H9 (cell line): ENCODE data around the gene ZNF300. TPM values are rescaled to one million over a fixed set of nuclear protein-coding genes. Genes with fewer than 3 reads are reported as not detected.
"Not testable (repeated sequence)": the region's sequence is repeated elsewhere in the genome, so short reads cannot be mapped to it uniquely, and the experiment has no call there.

ENCODE experiments used
- DNase-seq: peaks from one replicate; pipeline ENCODE4 v3.0.0-alpha.2; 2017
- H2AFZ ChIP-seq: one replicate; pipeline ENCODE4 v1.6.1; 2013; ENCODE audit warnings: mild to moderate bottlenecking, low read length, control low read depth, moderate library complexity
- H2AK5ac ChIP-seq: 2 replicates; pipeline ENCODE4 v1.6.1; 2013; ENCODE audit warnings: low read length, control low read depth, mixed read lengths; ENCODE audit not compliant: insufficient read length
- H2BK120ac ChIP-seq: one replicate; pipeline ENCODE4 v1.6.1; 2013; ENCODE audit warnings: low read depth, mild to moderate bottlenecking, low read length, control low read depth, inconsistent platforms; ENCODE audit not compliant: poor library complexity, severe bottlenecking
- H2BK12ac ChIP-seq: 2 replicates; pipeline ENCODE4 v1.6.1; 2013; ENCODE audit warnings: low read length, control low read depth, mixed read lengths, low read depth; ENCODE audit not compliant: insufficient read length
- H2BK15ac ChIP-seq: 2 replicates; pipeline ENCODE4 v1.6.1; 2013; ENCODE audit warnings: low read depth, low read length, control low read depth
- H2BK20ac ChIP-seq: one replicate; pipeline ENCODE4 v1.6.1; 2013; ENCODE audit warnings: low read depth, mild to moderate bottlenecking, low read length, control low read depth, inconsistent platforms; ENCODE audit not compliant: poor library complexity, severe bottlenecking
- H2BK5ac ChIP-seq: 2 replicates; pipeline ENCODE4 v1.6.1; 2013; ENCODE audit warnings: low read length, control low read depth, mixed read lengths; ENCODE audit not compliant: insufficient read length
- H3K14ac ChIP-seq: 2 replicates; pipeline ENCODE4 v1.6.1; 2013; ENCODE audit warnings: low read length, control low read depth; ENCODE audit not compliant: insufficient read depth
- H3K18ac ChIP-seq: 2 replicates; pipeline ENCODE4 v1.6.1; 2013; ENCODE audit warnings: low read depth, mild to moderate bottlenecking, mixed read lengths, low read length, control low read depth; ENCODE audit not compliant: insufficient read length
- H3K23ac ChIP-seq: 2 replicates; pipeline ENCODE4 v1.6.1; 2013; ENCODE audit warnings: low read length, control low read depth, mixed read lengths, low read depth; ENCODE audit not compliant: insufficient read length
- H3K23me2 ChIP-seq: 2 replicates; pipeline ENCODE4 v1.6.1; 2013; ENCODE audit warnings: low read depth, mild to moderate bottlenecking, mixed read lengths, low read length, control low read depth; ENCODE audit not compliant: insufficient read length, poor library complexity, severe bottlenecking
- H3K27ac ChIP-seq: 2 replicates; pipeline ENCODE4 v1.5.1; 2013; ENCODE audit warnings: low read length, control low read depth, mixed read lengths, low read depth; ENCODE audit not compliant: insufficient read length
- H3K27me3 ChIP-seq: 2 replicates; pipeline ENCODE4 v1.6.1; 2013; ENCODE audit warnings: low read length, control low read depth, inconsistent platforms; ENCODE audit not compliant: insufficient read depth
- H3K4ac ChIP-seq: 2 replicates; pipeline ENCODE4 v1.6.1; 2013; ENCODE audit warnings: low read depth, mild to moderate bottlenecking, control low read depth, inconsistent platforms, low read length, moderate library complexity
- H3K4me1 ChIP-seq: 2 replicates; pipeline ENCODE4 v1.6.1; 2013; ENCODE audit warnings: low read length, control low read depth, inconsistent platforms; ENCODE audit not compliant: insufficient read depth
- H3K4me2 ChIP-seq: 2 replicates; pipeline ENCODE4 v1.6.1; 2013; ENCODE audit warnings: low read length, control low read depth, mixed read lengths; ENCODE audit not compliant: insufficient read length, insufficient read depth
- H3K56ac ChIP-seq: 2 replicates; pipeline ENCODE4 v1.6.1; 2013; ENCODE audit warnings: low read depth, mild to moderate bottlenecking, mixed read lengths, low read length, control low read depth; ENCODE audit not compliant: insufficient read length
- H3K79me1 ChIP-seq: 2 replicates; pipeline ENCODE4 v1.6.1; 2013; ENCODE audit warnings: low read depth, mild to moderate bottlenecking, moderate library complexity, low read length, control low read depth, inconsistent platforms; ENCODE audit not compliant: insufficient read depth, poor library complexity, severe bottlenecking
- H3K79me2 ChIP-seq: 2 replicates; pipeline ENCODE4 v1.6.1; 2013; ENCODE audit warnings: low read length, control low read depth, inconsistent platforms; ENCODE audit not compliant: insufficient read depth
- H3K9ac ChIP-seq: 2 replicates; pipeline ENCODE4 v1.6.1; 2013; ENCODE audit warnings: low read length, control low read depth, mixed read lengths; ENCODE audit not compliant: insufficient read length; ENCODE audit errors: extremely low read depth
- H3K9me3 ChIP-seq: one replicate; pipeline ENCODE4 v1.6.1; 2013; ENCODE audit warnings: low read depth, low read length, inconsistent platforms; ENCODE audit not compliant: control insufficient read depth
- H3T11ph ChIP-seq: one replicate; pipeline ENCODE4 v1.6.1; 2013; ENCODE audit warnings: mild to moderate bottlenecking, low read length, control low read depth, inconsistent platforms
- H4K20me1 ChIP-seq: one replicate; pipeline ENCODE4 v1.6.1; 2013; ENCODE audit not compliant: control insufficient read depth, insufficient read length, insufficient read depth
- H4K5ac ChIP-seq: 2 replicates; pipeline ENCODE4 v1.6.1; 2013; ENCODE audit warnings: low read depth, mild to moderate bottlenecking, mixed read lengths, low read length, control low read depth; ENCODE audit not compliant: insufficient read length
- H4K8ac ChIP-seq: replicated peaks from 2 replicates; pipeline ENCODE4 v1.6.1; 2013; ENCODE audit warnings: low read length, control low read depth, mixed read lengths, low read depth; ENCODE audit not compliant: insufficient read length
- H4K91ac ChIP-seq: 2 replicates; pipeline ENCODE4 v1.6.1; 2013; ENCODE audit warnings: low read depth, mild to moderate bottlenecking, moderate library complexity, mixed read lengths, low read length, control low read depth; ENCODE audit not compliant: insufficient read length
- H3K27ac Mint-ChIP-seq, 3 experiments: 2 replicates in 2 of 3; 3 replicates in 1 of 3; pipeline ENCODE4 v1.8.0; 2020 to 2021; ENCODE audit warnings: mixed read lengths in 3 of 3, mild to moderate bottlenecking in 1 of 3, moderate library complexity in 1 of 3
- H3K27me3 Mint-ChIP-seq: 2 replicates; pipeline ENCODE4 v1.8.0; 2021; ENCODE audit warnings: low read depth, mild to moderate bottlenecking, moderate library complexity, mixed read lengths
- H3K36me3 Mint-ChIP-seq, 3 experiments: 2 replicates in 2 of 3; 3 replicates in 1 of 3; pipeline ENCODE4 v1.8.0; 2020 to 2021; ENCODE audit warnings: low read depth in 3 of 3, mixed read lengths in 3 of 3; ENCODE audit not compliant: insufficient read depth in 1 of 3
- H3K4me1 Mint-ChIP-seq, 2 experiments: 2 replicates each; pipeline ENCODE4 v1.8.0; 2020; ENCODE audit warnings: mixed read lengths in 2 of 2
- H3K4me3 Mint-ChIP-seq, 2 experiments: 2 replicates in 1 of 2; 3 replicates in 1 of 2; pipeline ENCODE4 v1.8.0; 2020 to 2021; ENCODE audit warnings: mild to moderate bottlenecking in 2 of 2, mixed read lengths in 2 of 2, moderate library complexity in 1 of 2
- H3K9me3 Mint-ChIP-seq, 2 experiments: 2 replicates in 1 of 2; 3 replicates in 1 of 2; pipeline ENCODE4 v1.8.0; 2020; ENCODE audit warnings: mild to moderate bottlenecking in 2 of 2, mixed read lengths in 2 of 2, moderate library complexity in 1 of 2
- WGBS: extraction: QIAGEN DNeasy Blood & Tissue Kit; methylation state at CpG from one replicate; pipeline ENCODE4 v1.1.7; 2013; ENCODE audit warnings: missing lambda C conversion rate, low lambda C conversion rate, mixed read lengths; ENCODE audit not compliant: insufficient read length; ENCODE audit errors: extremely low coverage; 5-methylcytosine and 5-hydroxymethylcytosine counted together
- total RNA-seq: library from RNA; stranded (reverse); gene quantifications from 2 replicates; pipeline ENCODE4 v1.2.1, GENCODE V29; 2021
- TF ChIP-seq, protein P1 (sequence below): fragments of 200-600 bp; sonication (generic); conservative IDR thresholded peaks from 3 replicates; pipeline ENCODE4 v1.8.0; 2021; ENCODE audit warnings: antibody characterized with exemption, mild to moderate bottlenecking

The ZNF300 gene
- total RNA-seq, 1 experiment from 2014 or later = 7.7 TPM

DNA sequence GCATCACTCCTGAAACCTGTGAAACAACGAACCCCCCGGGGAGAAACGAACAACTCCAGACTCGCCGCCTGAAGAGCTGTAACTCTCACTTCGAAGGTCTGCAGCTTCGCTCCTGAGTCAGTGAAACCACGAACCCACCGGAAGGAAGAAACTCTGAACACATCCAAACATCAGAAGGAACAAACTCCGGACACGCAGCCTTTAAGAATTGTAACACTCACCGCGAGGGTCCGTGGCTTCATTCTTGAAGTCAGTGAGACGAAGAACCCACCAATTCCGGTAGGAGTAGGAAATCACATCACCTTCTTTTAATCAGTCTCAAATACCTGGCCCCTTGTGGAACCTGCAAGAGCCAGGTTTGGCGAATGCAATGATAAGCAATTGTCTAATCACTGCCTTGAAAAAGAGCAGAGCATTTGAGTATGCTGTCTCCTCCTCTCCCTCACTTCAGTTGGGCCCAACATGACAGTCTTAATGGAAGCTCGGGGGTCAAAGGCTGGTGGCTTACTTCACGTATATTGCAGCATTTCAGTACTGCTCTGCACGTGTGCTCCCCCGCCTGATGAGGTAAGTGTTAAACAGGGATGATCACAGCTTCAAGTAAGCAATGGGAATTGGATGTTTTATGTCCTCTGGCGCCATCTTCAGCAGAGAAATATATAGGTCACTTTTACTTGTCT is 58.0 kb downstream of the ZNF300 start:
- Histone ChIP-seq H2BK12ac (no peak overlapping the region), H3K27me3 (no peaks in the 10 kb centered on the region), H4K8ac (no peak overlapping the region), H3K18ac (peak overlapping the region; percentile 28), H3K4me1 (no peaks in the 10 kb centered on the region), H3K14ac (no peak overlapping the region), H3K79me2 (no peaks in the 10 kb centered on the region), H4K91ac (no peak overlapping the region), H3K27ac (no peak overlapping the region), H3K4ac (no peak overlapping the region), H2AFZ (peak overlapping the region; percentile 66), H3T11ph (no peak overlapping the region), H4K5ac (no peak overlapping the region), H2BK120ac (no peak overlapping the region), H2BK20ac (no peak overlapping the region), H3K79me1 (no peaks in the 10 kb centered on the region), H2BK15ac (no peak overlapping the region), H3K4me2 (no peak overlapping the region), H4K20me1 (no peaks in the 10 kb centered on the region), H2BK5ac (no peak overlapping the region), H3K23me2 (no peaks in the 10 kb centered on the region), H3K23ac (no peak overlapping the region), H3K9ac (no peak overlapping the region), H3K56ac (no peak overlapping the region), H2AK5ac (no peak overlapping the region), H3K9me3 (no peaks in the 10 kb centered on the region)
- no CpG with 5 or more reads among the region's 22 CpGs for WGBS
- Mint-ChIP-seq H3K36me3 (peaks cover 0 to 3% (median 0%) of the 10 kb centered on the region in 3 experiments; a peak in 2 of 7 replicates), H3K4me1 (peaks cover 7 to 8% of the 10 kb centered on the region in 2 experiments), H3K27ac (no peak overlapping the region), H3K27me3 (peaks cover 10% of the 10 kb centered on the region), H3K4me3 (no peak overlapping the region), H3K9me3 (peaks cover 0 to 2% of the 10 kb centered on the region in 2 experiments; a peak in 2 of 5 replicates)
- DNase-seq = peak; percentile 69
- TF ChIP-seq, protein P1, sequence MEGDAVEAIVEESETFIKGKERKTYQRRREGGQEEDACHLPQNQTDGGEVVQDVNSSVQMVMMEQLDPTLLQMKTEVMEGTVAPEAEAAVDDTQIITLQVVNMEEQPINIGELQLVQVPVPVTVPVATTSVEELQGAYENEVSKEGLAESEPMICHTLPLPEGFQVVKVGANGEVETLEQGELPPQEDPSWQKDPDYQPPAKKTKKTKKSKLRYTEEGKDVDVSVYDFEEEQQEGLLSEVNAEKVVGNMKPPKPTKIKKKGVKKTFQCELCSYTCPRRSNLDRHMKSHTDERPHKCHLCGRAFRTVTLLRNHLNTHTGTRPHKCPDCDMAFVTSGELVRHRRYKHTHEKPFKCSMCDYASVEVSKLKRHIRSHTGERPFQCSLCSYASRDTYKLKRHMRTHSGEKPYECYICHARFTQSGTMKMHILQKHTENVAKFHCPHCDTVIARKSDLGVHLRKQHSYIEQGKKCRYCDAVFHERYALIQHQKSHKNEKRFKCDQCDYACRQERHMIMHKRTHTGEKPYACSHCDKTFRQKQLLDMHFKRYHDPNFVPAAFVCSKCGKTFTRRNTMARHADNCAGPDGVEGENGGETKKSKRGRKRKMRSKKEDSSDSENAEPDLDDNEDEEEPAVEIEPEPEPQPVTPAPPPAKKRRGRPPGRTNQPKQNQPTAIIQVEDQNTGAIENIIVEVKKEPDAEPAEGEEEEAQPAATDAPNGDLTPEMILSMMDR = peak; percentile 86

- H2BK12ac ChIP-seq, H4K5ac ChIP-seq, H4K8ac ChIP-seq, H2AK5ac ChIP-seq, H2BK15ac ChIP-seq, H3K23me2 ChIP-seq, H3K27ac ChIP-seq, H3K36me3 Mint-ChIP-seq, H3K4ac ChIP-seq, H4K91ac ChIP-seq, H3K4me2 ChIP-seq, H3K9me3 ChIP-seq, H3K27me3 ChIP-seq, H2BK120ac ChIP-seq, DNase-seq, H3K14ac ChIP-seq, H3T11ph ChIP-seq, H2BK20ac ChIP-seq, H3K79me1 ChIP-seq, H3K9ac ChIP-seq, H4K20me1 ChIP-seq, H3K9me3 Mint-ChIP-seq, H2BK5ac ChIP-seq, H3K79me2 ChIP-seq, H3K27ac Mint-ChIP-seq, H3K4me3 Mint-ChIP-seq, H3K4me1 Mint-ChIP-seq, H3K23ac ChIP-seq, H3K4me1 ChIP-seq, H3K56ac ChIP-seq: not testable (repeated sequence)
- WGBS = no CpG with 5 or more reads among the region's 3 CpGs
- H2AFZ ChIP-seq = peak within 1 kb of the TSS; percentile 66
- H3K27me3 Mint-ChIP-seq = peaks cover 13% of the 10 kb centered on the region
- H3K18ac ChIP-seq = peak within 1 kb of the TSS; percentile 28
Measured at GRCh38 chr5:150846308-150846653, 58.5 kb downstream of the ZNF300 start, which contains the start of gene IRGM. TSS of gene IRGM (plus strand) at chr5:150846521. CDS start at chr5:150848124, 1,603 bp downstream.
